ENCODE measurements around the gene TBC1D23. TPM values are rescaled to one million over a fixed set of nuclear protein-coding genes. Genes with fewer than 3 reads are reported as not detected.
"Not testable (repeated sequence)": the region's sequence is repeated elsewhere in the genome, so short reads cannot be mapped to it uniquely, and the experiment has no call there.

The TBC1D23 gene
- polyA plus RNA-seq, 1 experiment, result 65.7 TPM

GRCh38 chr3:100225193-100225592, 35.6 kb upstream of the TBC1D23 start:
- ChIA-PET POLR2A (no interaction called here), CTCF (no interaction called here)
- DNase-seq (ENCODE audit: low read depth, low spot score), result no peak
- no peak overlapping the region for H3K4me3 ChIP-seq (ENCODE audit: low read depth, low read length)
- peaks cover 5% of the 10 kb centered on the region for H3K9me3 ChIP-seq (ENCODE audit: control insufficient read depth, insufficient read depth, low read length)
- TF ChIP-seq, protein P1, sequence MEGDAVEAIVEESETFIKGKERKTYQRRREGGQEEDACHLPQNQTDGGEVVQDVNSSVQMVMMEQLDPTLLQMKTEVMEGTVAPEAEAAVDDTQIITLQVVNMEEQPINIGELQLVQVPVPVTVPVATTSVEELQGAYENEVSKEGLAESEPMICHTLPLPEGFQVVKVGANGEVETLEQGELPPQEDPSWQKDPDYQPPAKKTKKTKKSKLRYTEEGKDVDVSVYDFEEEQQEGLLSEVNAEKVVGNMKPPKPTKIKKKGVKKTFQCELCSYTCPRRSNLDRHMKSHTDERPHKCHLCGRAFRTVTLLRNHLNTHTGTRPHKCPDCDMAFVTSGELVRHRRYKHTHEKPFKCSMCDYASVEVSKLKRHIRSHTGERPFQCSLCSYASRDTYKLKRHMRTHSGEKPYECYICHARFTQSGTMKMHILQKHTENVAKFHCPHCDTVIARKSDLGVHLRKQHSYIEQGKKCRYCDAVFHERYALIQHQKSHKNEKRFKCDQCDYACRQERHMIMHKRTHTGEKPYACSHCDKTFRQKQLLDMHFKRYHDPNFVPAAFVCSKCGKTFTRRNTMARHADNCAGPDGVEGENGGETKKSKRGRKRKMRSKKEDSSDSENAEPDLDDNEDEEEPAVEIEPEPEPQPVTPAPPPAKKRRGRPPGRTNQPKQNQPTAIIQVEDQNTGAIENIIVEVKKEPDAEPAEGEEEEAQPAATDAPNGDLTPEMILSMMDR (IDR thresholded peaks at IDR 0.05; ENCODE audit: low read depth, low read length), result no peak
- no peaks in the 10 kb centered on the region for H3K27me3 ChIP-seq (ENCODE audit: control insufficient read depth, insufficient read depth, low read length)
- no peak overlapping the region for H3K27ac ChIP-seq (ENCODE audit: low read depth, low read length)

DNA sequence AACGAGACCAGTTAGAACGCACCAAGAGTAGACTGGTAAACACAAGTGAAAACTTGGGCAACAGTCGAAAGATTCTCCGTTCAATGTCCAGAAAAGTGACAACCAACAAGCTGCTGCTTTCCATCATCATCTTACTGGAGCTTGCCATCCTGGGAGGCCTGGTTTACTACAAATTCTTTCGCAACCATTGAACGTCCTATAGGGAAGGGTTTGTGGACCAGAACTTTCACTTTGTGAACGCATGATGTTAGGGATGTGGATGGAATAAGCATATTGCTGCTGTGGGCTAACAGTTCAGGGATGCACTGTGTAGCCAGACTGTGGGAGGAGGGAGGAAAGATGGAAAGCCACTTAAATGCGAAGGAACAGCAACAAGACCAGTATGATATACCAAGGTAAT, 34.9 kb upstream of the TBC1D23 start:
- no peaks in the 10 kb centered on the region for H3K27me3 ChIP-seq (ENCODE audit: control insufficient read depth, insufficient read depth, low read length)
- H3K9me3 ChIP-seq (ENCODE audit: control insufficient read depth, insufficient read depth, low read length), result peaks cover 7% of the 10 kb centered on the region
- no peak overlapping the region for H3K27ac ChIP-seq (ENCODE audit: low read depth, low read length)
- ChIA-PET POLR2A (no interaction called here), CTCF (interaction anchor here (0.7 kb wide), 1 partner anchor 100 kb away, joined by 5 read pairs; no protein-coding TSS in a partner anchor)
- TF ChIP-seq, protein P1 (IDR thresholded peaks at IDR 0.05; ENCODE audit: low read depth, low read length), result no peak
- H3K4me3 ChIP-seq (ENCODE audit: low read depth, low read length), result no peak overlapping the region
- DNase-seq (ENCODE audit: low read depth, low spot score), result no peak

GRCh38 chr3:100226712-100227429, 33.9 kb upstream of the TBC1D23 start:
- TF ChIP-seq, protein P1 (IDR thresholded peaks at IDR 0.05; ENCODE audit: low read depth, low read length), result no peak
- ChIA-PET POLR2A (no interaction called here), CTCF (interaction anchor here (0.6 to 0.7 kb wide), 2 partner anchors 101 to 181 kb away, joined by 5 to 7 read pairs; no protein-coding TSS in a partner anchor)
- H3K4me3 ChIP-seq (ENCODE audit: low read depth, low read length), result no peak overlapping the region
- no peak for DNase-seq (ENCODE audit: low read depth, low spot score)
- no peak overlapping the region for H3K27ac ChIP-seq (ENCODE audit: low read depth, low read length)
- peaks cover 9% of the 10 kb centered on the region for H3K9me3 ChIP-seq (ENCODE audit: control insufficient read depth, insufficient read depth, low read length)
- no peaks in the 10 kb centered on the region for H3K27me3 ChIP-seq (ENCODE audit: control insufficient read depth, insufficient read depth, low read length)

- no peak overlapping the region for H3K27ac ChIP-seq (ENCODE audit: low read depth, low read length)
- no peaks in the 10 kb centered on the region for H3K27me3 ChIP-seq (ENCODE audit: control insufficient read depth, insufficient read depth, low read length)
- no peak for DNase-seq (ENCODE audit: low read depth, low spot score)
- H3K4me3 ChIP-seq (ENCODE audit: low read depth, low read length), result no peak overlapping the region
- ChIA-PET POLR2A (no interaction called here), CTCF (no interaction called here)
- peaks cover 9% of the 10 kb centered on the region for H3K9me3 ChIP-seq (ENCODE audit: control insufficient read depth, insufficient read depth, low read length)
- TF ChIP-seq, protein P1 (IDR thresholded peaks at IDR 0.05; ENCODE audit: low read depth, low read length), result no peak
Measured at GRCh38 chr3:100227511-100227921, 33.3 kb upstream of the TBC1D23 start.

DNA sequence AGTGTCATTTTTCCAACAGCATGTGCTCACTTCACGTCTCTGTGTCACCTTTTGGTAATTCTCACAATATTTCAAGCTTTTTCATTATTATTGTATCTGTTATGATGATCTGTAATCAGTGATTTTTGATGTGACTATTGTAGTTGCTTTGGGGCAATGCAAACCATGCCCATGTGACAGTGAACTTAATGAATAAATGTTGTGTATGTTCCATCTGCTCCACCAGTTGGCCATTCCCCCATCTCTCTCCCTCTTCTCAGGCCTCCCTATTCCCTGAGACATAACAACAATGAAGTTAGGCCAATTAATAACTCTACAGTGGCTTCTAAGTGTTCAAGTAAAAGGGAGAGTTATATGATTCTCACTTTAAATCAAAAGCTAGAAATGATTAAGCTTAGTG, 32.5 kb upstream of the TBC1D23 start:
- CTCF ChIA-PET, result interaction anchor here (0.6 kb wide), 1 partner anchor 385 kb away, joined by 4 read pairs; no protein-coding TSS in a partner anchor
- POLR2A ChIA-PET, result no interaction called here
- TF ChIP-seq, protein P1 (IDR thresholded peaks at IDR 0.05; ENCODE audit: low read depth, low read length), result no peak
- H3K27ac ChIP-seq (ENCODE audit: low read depth, low read length), result no peak overlapping the region
- no peak overlapping the region for H3K4me3 ChIP-seq (ENCODE audit: low read depth, low read length)
- no peak for DNase-seq (ENCODE audit: low read depth, low spot score)
- H3K9me3 ChIP-seq (ENCODE audit: control insufficient read depth, insufficient read depth, low read length), result peaks cover 9% of the 10 kb centered on the region
- H3K27me3 ChIP-seq (ENCODE audit: control insufficient read depth, insufficient read depth, low read length), result no peaks in the 10 kb centered on the region

DNA sequence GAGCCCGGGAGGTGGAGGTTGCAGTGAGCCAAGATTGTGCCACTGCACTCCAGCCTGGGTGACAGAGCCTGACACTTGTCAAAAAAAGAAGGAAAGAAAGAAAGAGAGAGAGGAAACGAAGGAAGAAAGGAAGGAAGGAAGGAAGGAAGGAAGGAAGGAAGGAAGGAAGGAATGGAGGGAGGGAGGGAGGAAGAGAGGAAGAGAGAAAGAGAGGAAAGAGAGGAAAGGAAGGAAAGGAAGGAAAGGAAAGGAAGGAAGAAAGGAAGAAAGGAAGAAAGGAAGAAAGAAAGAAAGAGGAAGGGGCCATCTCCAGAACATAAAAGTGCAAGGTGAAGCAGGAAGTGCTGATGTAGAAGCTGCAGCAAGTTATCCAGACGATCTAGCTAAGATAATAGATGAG, 31.6 kb upstream of the TBC1D23 start:
- H3K27me3 ChIP-seq (ENCODE audit: control insufficient read depth, insufficient read depth, low read length); DNase-seq (ENCODE audit: low read depth, low spot score); H3K27ac ChIP-seq (ENCODE audit: low read depth, low read length); CTCF ChIA-PET; H3K4me3 ChIP-seq (ENCODE audit: low read depth, low read length); H3K9me3 ChIP-seq (ENCODE audit: control insufficient read depth, insufficient read depth, low read length): not testable (repeated sequence)
- POLR2A ChIA-PET, result interaction anchor here (0.7 kb wide), 1 partner anchor 257 kb away, joined by 3 read pairs; no protein-coding TSS in a partner anchor

All from AG04450 (cell line).